Body of pancreas (tissue), 4 donors: ENCODE data around the gene DMD.

Experiments
- POLR2A ChIP-seq, 3 donors: fragments of 450-650 bp; IDR thresholded peaks; one replicate each; pipeline ENCODE4 v1.6.1; 2016; ENCODE audit warnings: antibody characterized with exemption in 3 of 3, mild to moderate bottlenecking in 2 of 3
- TF ChIP-seq, protein P1 (sequence below), 7 experiments: fragments of 450-650 bp in 4 of 7; fragments of 200-600 bp in 3 of 7; sonication (generic) in 3 of 7; IDR thresholded peaks; one replicate each; pipeline ENCODE4 v1.5.1; 2016 to 2019; ENCODE audit warnings: antibody characterized with exemption in 7 of 7

DNA sequence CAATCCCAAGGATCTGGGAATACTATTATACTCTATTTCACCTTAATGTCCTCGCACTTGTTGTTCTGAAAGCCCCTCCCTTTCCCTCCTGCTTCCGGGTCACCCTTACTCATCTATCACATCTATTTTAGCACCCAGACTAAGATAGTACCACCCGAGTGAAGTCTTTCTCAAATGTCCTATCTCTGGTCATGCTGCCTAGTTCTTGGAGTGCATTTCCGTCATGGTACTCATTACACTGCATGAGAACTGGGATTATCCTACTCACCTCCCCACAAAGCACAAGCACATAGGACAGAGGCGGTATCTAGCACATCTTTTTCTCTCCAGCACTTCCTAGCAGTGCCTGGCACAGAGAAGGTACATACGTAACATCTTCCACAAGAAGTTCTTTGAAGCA is 1195.2 kb downstream of the DMD start:
- TF ChIP-seq, protein P1, sequence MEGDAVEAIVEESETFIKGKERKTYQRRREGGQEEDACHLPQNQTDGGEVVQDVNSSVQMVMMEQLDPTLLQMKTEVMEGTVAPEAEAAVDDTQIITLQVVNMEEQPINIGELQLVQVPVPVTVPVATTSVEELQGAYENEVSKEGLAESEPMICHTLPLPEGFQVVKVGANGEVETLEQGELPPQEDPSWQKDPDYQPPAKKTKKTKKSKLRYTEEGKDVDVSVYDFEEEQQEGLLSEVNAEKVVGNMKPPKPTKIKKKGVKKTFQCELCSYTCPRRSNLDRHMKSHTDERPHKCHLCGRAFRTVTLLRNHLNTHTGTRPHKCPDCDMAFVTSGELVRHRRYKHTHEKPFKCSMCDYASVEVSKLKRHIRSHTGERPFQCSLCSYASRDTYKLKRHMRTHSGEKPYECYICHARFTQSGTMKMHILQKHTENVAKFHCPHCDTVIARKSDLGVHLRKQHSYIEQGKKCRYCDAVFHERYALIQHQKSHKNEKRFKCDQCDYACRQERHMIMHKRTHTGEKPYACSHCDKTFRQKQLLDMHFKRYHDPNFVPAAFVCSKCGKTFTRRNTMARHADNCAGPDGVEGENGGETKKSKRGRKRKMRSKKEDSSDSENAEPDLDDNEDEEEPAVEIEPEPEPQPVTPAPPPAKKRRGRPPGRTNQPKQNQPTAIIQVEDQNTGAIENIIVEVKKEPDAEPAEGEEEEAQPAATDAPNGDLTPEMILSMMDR (IDR thresholded peaks at IDR 0.05) = no peak
- TF ChIP-seq POLR2A (IDR thresholded peaks at IDR 0.05) = no peak
